CD8-positive, alpha-beta memory T cell (primary cell): Measurements from ENCODE around the gene CERS3. TPM values are rescaled to one million over a fixed set of nuclear protein-coding genes. Genes with fewer than 3 reads are reported as not detected.

ENCODE experiments used
- CTCF ChIA-PET: fragments of 350-600 bp; sonication (Branson Sonifier 250); formaldehyde crosslinking; loops from one replicate; lab custom pipeline; 2021; ENCODE audit warnings: antibody characterized with exemption; lab: Charles Lee
- POLR2A ChIA-PET: fragments of 350-600 bp; sonication (Branson Sonifier 250); formaldehyde crosslinking; loops from one replicate; lab custom pipeline; 2021; ENCODE audit warnings: antibody characterized with exemption; lab: Charles Lee
- DNase-seq, 5 donors: peaks; one replicate each; pipeline versions ENCODE4 v3.0.0 to v3.0.0-alpha.2; 2020 to 2022; ENCODE audit warnings: mixed read lengths in 1 of 5
- H3K27ac ChIP-seq: one replicate; pipeline ENCODE4 v1.7.0; 2013; ENCODE audit warnings: low read depth, mild to moderate bottlenecking, low read length, moderate library complexity
- H3K27me3 ChIP-seq: 2 replicates; pipeline ENCODE4 v1.7.0; 2013; ENCODE audit warnings: low read length, mild to moderate bottlenecking; ENCODE audit not compliant: insufficient read depth, poor library complexity, severe bottlenecking
- H3K36me3 ChIP-seq: 2 replicates; pipeline ENCODE4 v1.7.0; 2013; ENCODE audit warnings: mild to moderate bottlenecking, low read length, moderate library complexity; ENCODE audit not compliant: insufficient read depth
- H3K4me1 ChIP-seq: 2 replicates; pipeline ENCODE4 v1.7.0; 2013; ENCODE audit warnings: mild to moderate bottlenecking, low read length, moderate library complexity; ENCODE audit not compliant: insufficient read depth
- H3K4me3 ChIP-seq: 2 replicates; pipeline ENCODE4 v1.7.0; 2013; ENCODE audit warnings: mild to moderate bottlenecking, low read length
- H3K9me3 ChIP-seq: 2 replicates; pipeline ENCODE4 v1.7.0; 2013; ENCODE audit warnings: mild to moderate bottlenecking, low read length
- H3K27ac Mint-ChIP-seq, 8 donors: one replicate each; pipeline ENCODE4 v1.8.0; 2020 to 2021; ENCODE audit warnings: mixed read lengths in 8 of 8, mild to moderate bottlenecking in 6 of 8, inconsistent platforms in 3 of 8, moderate library complexity in 3 of 8
- H3K27me3 Mint-ChIP-seq, 2 donors: one replicate each; pipeline ENCODE4 v1.8.0; 2020 to 2021; ENCODE audit warnings: mixed read lengths in 2 of 2, mild to moderate bottlenecking in 1 of 2, moderate library complexity in 1 of 2
- H3K36me3 Mint-ChIP-seq, 3 donors: one replicate each; pipeline ENCODE4 v1.8.0; 2020 to 2021; ENCODE audit warnings: mixed read lengths in 3 of 3, inconsistent platforms in 1 of 3, mild to moderate bottlenecking in 1 of 3
- H3K4me1 Mint-ChIP-seq, 3 donors: one replicate each; pipeline ENCODE4 v1.8.0; 2020 to 2021; ENCODE audit warnings: mixed read lengths in 3 of 3, inconsistent platforms in 1 of 3, mild to moderate bottlenecking in 1 of 3
- H3K4me3 Mint-ChIP-seq, 7 donors: one replicate each; pipeline ENCODE4 v1.8.0; 2020 to 2021; ENCODE audit warnings: mixed read lengths in 7 of 7, mild to moderate bottlenecking in 6 of 7, moderate library complexity in 4 of 7, inconsistent platforms in 2 of 7
- H3K9me3 Mint-ChIP-seq, 5 donors: one replicate each; pipeline ENCODE4 v1.8.0; 2020 to 2022; ENCODE audit warnings: mixed read lengths in 5 of 5, mild to moderate bottlenecking in 3 of 5, moderate library complexity in 2 of 5, inconsistent platforms in 1 of 5
- polyA plus RNA-seq: library from polyadenylated mRNA; unstranded; fragments of 300-500 nt; fragmentation: Illumina TruSeq; gene quantifications from one replicate; pipeline ENCODE4 v1.2.3, GENCODE V29; 2021
- total RNA-seq, 2 experiments: library from RNA; stranded (reverse); gene quantifications; one replicate each; pipeline ENCODE4 v1.2.3, GENCODE V29; 2021

Gene CERS3
- total and polyA plus RNA-seq, 3 experiments from 2014 or later = 0.16 to 0.24 TPM; not detected in 1

GRCh38 chr15:100544338-100544841 lies 15.6 kb upstream of the CERS3 start:
- Mint-ChIP-seq H3K9me3 (peaks cover 0 to 6% (median under 1%) of the 10 kb centered on the region in 5 donors), H3K4me1 (peaks cover 0 to 3% (median 3%) of the 10 kb centered on the region in 3 donors), H3K4me3 (no peak overlapping the region), H3K27me3 (peaks cover 3% of the 10 kb centered on the region in 2 donors), H3K36me3 (peaks cover 0 to 13% (median under 1%) of the 10 kb centered on the region in 3 donors), H3K27ac (no peak overlapping the region)
- H3K27me3 ChIP-seq = no peaks in the 10 kb centered on the region
- H3K4me3 ChIP-seq = no peak overlapping the region
- ChIA-PET CTCF (interaction anchor here (1.3 kb wide), 1 partner anchor 195 kb away, joined by 3 read pairs; no protein-coding TSS in a partner anchor), POLR2A (no interaction called here)
- H3K9me3 ChIP-seq = no peaks in the 10 kb centered on the region
- no peaks in the 10 kb centered on the region for H3K36me3 ChIP-seq
- H3K4me1 ChIP-seq = peaks cover 6% of the 10 kb centered on the region
- DNase-seq = no peak
- H3K27ac ChIP-seq = no peak overlapping the region

DNA sequence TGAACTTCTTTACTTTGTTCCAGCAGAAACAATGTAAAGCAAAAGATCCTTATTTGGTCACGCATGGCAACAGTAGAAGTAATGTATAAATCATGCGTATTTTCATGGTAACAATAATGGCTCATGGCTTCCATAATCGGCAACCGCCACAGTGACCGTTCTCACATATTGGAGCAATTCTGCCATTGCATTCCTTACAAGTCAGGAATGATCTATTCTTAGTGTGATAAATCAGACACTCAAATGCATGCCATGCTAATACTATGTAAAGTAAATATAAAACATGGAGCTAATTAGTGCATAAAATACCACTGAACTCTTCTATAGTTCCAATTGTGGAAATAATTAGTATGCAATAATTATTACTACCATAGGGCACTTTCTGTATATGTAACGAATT lies 13.5 kb upstream of the CERS3 start:
- POLR2A ChIA-PET = no interaction called here

GRCh38 chr15:100537331-100537730 lies 8.6 kb upstream of the CERS3 start:
- no peak overlapping the region for H3K27ac Mint-ChIP-seq
- H3K9me3 ChIP-seq = no peaks in the 10 kb centered on the region
- DNase-seq = no peak
- no peak overlapping the region for H3K27ac ChIP-seq
- no peaks in the 10 kb centered on the region for H3K4me1 ChIP-seq
- peaks cover 6 to 39% (median 7%) of the 10 kb centered on the region in 3 donors for H3K36me3 Mint-ChIP-seq
- H3K36me3 ChIP-seq = no peaks in the 10 kb centered on the region
- H3K4me1 Mint-ChIP-seq = no peaks in the 10 kb centered on the region
- ChIA-PET POLR2A (no interaction called here), CTCF (no interaction called here)
- H3K4me3 ChIP-seq = no peak overlapping the region
- no peak overlapping the region for H3K4me3 Mint-ChIP-seq
- peaks cover 9 to 11% of the 10 kb centered on the region in 2 donors for H3K27me3 Mint-ChIP-seq
- no peaks in the 10 kb centered on the region for H3K27me3 ChIP-seq
- H3K9me3 Mint-ChIP-seq = peaks cover 5 to 17% (median 10%) of the 10 kb centered on the region in 5 donors

More for the DNA sequence above, 13.5 kb upstream of the CERS3 start:
- Mint-ChIP-seq H3K36me3 (peaks cover 3 to 28% (median 6%) of the 10 kb centered on the region in 3 donors), H3K27me3 (peaks cover 6 to 8% of the 10 kb centered on the region in 2 donors), H3K4me3 (no peak overlapping the region), H3K27ac (no peak overlapping the region), H3K4me1 (peaks cover 0 to 3% (median 3%) of the 10 kb centered on the region in 3 donors), H3K9me3 (peaks cover 5 to 17% (median 10%) of the 10 kb centered on the region in 5 donors)
- CTCF ChIA-PET = no interaction called here
- peaks cover 6% of the 10 kb centered on the region for H3K4me1 ChIP-seq
- H3K36me3 ChIP-seq = no peaks in the 10 kb centered on the region
- DNase-seq = no peak
- H3K27me3 ChIP-seq = no peaks in the 10 kb centered on the region
- no peak overlapping the region for H3K27ac ChIP-seq
- no peaks in the 10 kb centered on the region for H3K9me3 ChIP-seq
- H3K4me3 ChIP-seq = no peak overlapping the region

- Histone ChIP-seq H3K36me3 (no peaks in the 10 kb centered on the region), H3K27me3 (no peaks in the 10 kb centered on the region), H3K9me3 (no peaks in the 10 kb centered on the region), H3K4me1 (no peaks in the 10 kb centered on the region), H3K27ac (no peak overlapping the region), H3K4me3 (no peak overlapping the region)
- Mint-ChIP-seq H3K4me1 (no peaks in the 10 kb centered on the region), H3K27me3 (peaks cover 9 to 11% of the 10 kb centered on the region in 2 donors), H3K27ac (no peak overlapping the region), H3K36me3 (peaks cover 6 to 39% (median 7%) of the 10 kb centered on the region in 3 donors), H3K9me3 (peaks cover 5 to 17% (median 10%) of the 10 kb centered on the region in 5 donors), H3K4me3 (no peak overlapping the region)
- ChIA-PET POLR2A (no interaction called here), CTCF (interaction anchor here (0.7 kb wide), 1 partner anchor 9 kb away, joined by 4 read pairs; no protein-coding TSS in a partner anchor)
- no peak for DNase-seq
Measured at GRCh38 chr15:100536733-100537132, 8.0 kb upstream of the CERS3 start.

- Mint-ChIP-seq H3K27ac (no peak overlapping the region), H3K9me3 (peaks cover 0 to 6% (median 3%) of the 10 kb centered on the region in 5 donors), H3K4me1 (no peaks in the 10 kb centered on the region), H3K27me3 (peaks cover 2 to 4% of the 10 kb centered on the region in 2 donors), H3K36me3 (peaks cover 1 to 20% (median 5%) of the 10 kb centered on the region in 3 donors), H3K4me3 (no peak overlapping the region)
- Histone ChIP-seq H3K27me3 (no peaks in the 10 kb centered on the region), H3K27ac (no peak overlapping the region), H3K9me3 (no peaks in the 10 kb centered on the region), H3K36me3 (no peaks in the 10 kb centered on the region), H3K4me3 (no peak overlapping the region), H3K4me1 (no peaks in the 10 kb centered on the region)
- CTCF ChIA-PET = no interaction called here
- no peak for DNase-seq
- POLR2A ChIA-PET = no interaction called here
Measured at GRCh38 chr15:100533886-100534285, 5.1 kb upstream of the CERS3 start.

GRCh38 chr15:100531823-100532327 lies 3.1 kb upstream of the CERS3 start:
- no peaks in the 10 kb centered on the region for H3K4me1 ChIP-seq
- H3K27me3 ChIP-seq = no peaks in the 10 kb centered on the region
- H3K4me1 Mint-ChIP-seq = no peaks in the 10 kb centered on the region
- H3K4me3 Mint-ChIP-seq = no peak overlapping the region
- H3K27ac ChIP-seq = no peak overlapping the region
- POLR2A ChIA-PET = no interaction called here
- no peak for DNase-seq
- H3K9me3 ChIP-seq = no peaks in the 10 kb centered on the region
- H3K4me3 ChIP-seq = no peak overlapping the region
- H3K27me3 Mint-ChIP-seq = peaks cover 2 to 4% of the 10 kb centered on the region in 2 donors
- H3K27ac Mint-ChIP-seq = no peak overlapping the region
- no peaks in the 10 kb centered on the region for H3K36me3 ChIP-seq
- no peaks in the 10 kb centered on the region for H3K9me3 Mint-ChIP-seq
- H3K36me3 Mint-ChIP-seq = peaks cover 0 to 13% (median 2%) of the 10 kb centered on the region in 3 donors
- CTCF ChIA-PET = no interaction called here

DNA sequence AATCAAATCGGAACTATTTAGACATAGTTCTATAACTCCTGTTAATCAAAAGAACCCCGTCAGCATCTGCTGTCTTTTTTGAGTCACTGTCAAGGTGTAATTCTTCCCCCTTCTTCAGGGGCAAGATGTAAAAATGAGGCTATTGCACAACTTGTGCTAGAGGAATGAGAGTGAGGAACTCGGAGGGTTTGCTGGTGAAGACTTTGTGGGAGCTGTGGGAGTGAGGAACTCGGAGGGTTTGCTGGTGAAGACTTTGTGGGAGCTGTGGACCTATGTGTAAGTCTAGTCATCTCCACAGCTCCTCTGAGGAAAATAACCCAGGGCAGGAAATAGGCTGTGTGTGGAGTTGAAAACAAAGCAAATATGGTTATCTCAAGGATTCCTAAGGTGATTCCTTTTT lies 2.5 kb upstream of the CERS3 start:
- POLR2A ChIA-PET = no interaction called here
- H3K4me1 ChIP-seq = no peaks in the 10 kb centered on the region
- H3K4me3 ChIP-seq = no peak overlapping the region
- H3K36me3 Mint-ChIP-seq = peaks cover 0 to 9% (median 2%) of the 10 kb centered on the region in 3 donors
- H3K27ac ChIP-seq = no peak overlapping the region
- H3K4me1 Mint-ChIP-seq = no peaks in the 10 kb centered on the region
- H3K27me3 ChIP-seq = no peaks in the 10 kb centered on the region
- no peak for DNase-seq
- no peak overlapping the region for H3K4me3 Mint-ChIP-seq
- H3K36me3 ChIP-seq = no peaks in the 10 kb centered on the region
- CTCF ChIA-PET = no interaction called here
- no peaks in the 10 kb centered on the region for H3K9me3 Mint-ChIP-seq
- H3K27me3 Mint-ChIP-seq = peaks cover 2 to 4% of the 10 kb centered on the region in 2 donors
- no peaks in the 10 kb centered on the region for H3K9me3 ChIP-seq
- H3K27ac Mint-ChIP-seq = no peak overlapping the region

- ChIA-PET POLR2A (no interaction called here), CTCF (no interaction called here)
- Mint-ChIP-seq H3K9me3 (no peaks in the 10 kb centered on the region), H3K4me3 (no peak overlapping the region), H3K4me1 (no peaks in the 10 kb centered on the region), H3K36me3 (peaks cover 0 to 9% (median 2%) of the 10 kb centered on the region in 3 donors), H3K27ac (no peak overlapping the region), H3K27me3 (peaks cover 2 to 4% of the 10 kb centered on the region in 2 donors)
- Histone ChIP-seq H3K27ac (no peak overlapping the region), H3K4me3 (no peak overlapping the region), H3K4me1 (no peaks in the 10 kb centered on the region), H3K27me3 (no peaks in the 10 kb centered on the region), H3K9me3 (no peaks in the 10 kb centered on the region), H3K36me3 (no peaks in the 10 kb centered on the region)
- no peak for DNase-seq
Measured at GRCh38 chr15:100529556-100529955, 806 bp upstream of the CERS3 start.
